22Rv1 (cell line): ENCODE measurements around the gene TPSG1.
"Not testable (repeated sequence)": the region's sequence is repeated elsewhere in the genome, so short reads cannot be mapped to it uniquely, and the experiment has no call there.

Source experiments
- H3K27ac ChIP-seq: fragments of 450-650 bp; 2 replicates; pipeline ENCODE4 v1.5.1; 2017
- CTCF ChIP-seq: fragments of 450-650 bp; IDR thresholded peaks from 2 replicates; pipeline ENCODE4 v1.5.1; 2017; ENCODE audit warnings: mild to moderate bottlenecking
- ZFX ChIP-seq: fragments of 450-650 bp; IDR thresholded peaks from 2 replicates; pipeline ENCODE4 v1.6.1; 2017; ENCODE audit warnings: antibody characterized with exemption, borderline replicate concordance

TPSG1 gene

GRCh38 chr16:1194665-1195392 is 30.2 kb downstream of the TPSG1 start:
- no peak overlapping the region for H3K27ac ChIP-seq
- TF ChIP-seq CTCF, result peak; percentile 86
- TF ChIP-seq ZFX, result no peak

DNA sequence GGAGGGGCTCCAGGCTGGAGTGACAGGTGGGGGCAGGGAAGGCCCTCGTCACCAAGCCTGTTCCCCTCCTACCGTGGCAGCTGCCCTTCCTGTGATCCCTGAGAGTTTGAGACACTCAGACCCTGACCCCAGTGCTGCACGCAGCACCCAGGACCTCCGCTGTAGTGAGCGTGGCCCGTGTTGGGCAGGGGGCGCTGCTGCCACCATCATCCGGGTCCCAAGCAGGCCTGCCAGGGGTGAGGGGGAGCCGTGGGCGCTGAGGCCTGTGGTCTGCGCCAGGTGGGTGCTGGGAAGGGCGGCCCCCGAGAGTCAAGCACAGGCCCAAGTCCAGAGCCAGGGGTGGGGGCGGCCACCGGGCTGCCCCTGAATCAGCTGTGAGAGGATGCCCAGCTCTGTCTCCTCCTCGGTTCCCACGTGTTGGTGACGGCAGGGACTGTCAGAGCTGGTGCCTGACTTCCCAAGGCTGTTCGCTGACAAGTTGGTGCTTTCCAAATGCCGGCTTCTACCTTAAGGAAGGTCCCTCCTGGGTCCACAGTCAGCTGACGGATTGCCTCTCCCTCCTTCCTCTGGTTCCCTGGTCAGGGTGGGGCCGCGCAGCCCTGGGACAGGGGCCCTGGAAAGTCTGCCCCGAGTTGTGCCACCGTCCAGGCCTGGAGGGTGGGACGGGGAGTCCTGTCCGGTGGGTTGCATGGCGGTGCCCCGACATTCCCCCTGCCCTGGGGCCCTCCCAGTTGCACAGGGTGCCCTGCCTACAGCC is 31.1 kb downstream of the TPSG1 start:
- TF ChIP-seq CTCF (no peak), ZFX (no peak)
- no peak overlapping the region for H3K27ac ChIP-seq

DNA sequence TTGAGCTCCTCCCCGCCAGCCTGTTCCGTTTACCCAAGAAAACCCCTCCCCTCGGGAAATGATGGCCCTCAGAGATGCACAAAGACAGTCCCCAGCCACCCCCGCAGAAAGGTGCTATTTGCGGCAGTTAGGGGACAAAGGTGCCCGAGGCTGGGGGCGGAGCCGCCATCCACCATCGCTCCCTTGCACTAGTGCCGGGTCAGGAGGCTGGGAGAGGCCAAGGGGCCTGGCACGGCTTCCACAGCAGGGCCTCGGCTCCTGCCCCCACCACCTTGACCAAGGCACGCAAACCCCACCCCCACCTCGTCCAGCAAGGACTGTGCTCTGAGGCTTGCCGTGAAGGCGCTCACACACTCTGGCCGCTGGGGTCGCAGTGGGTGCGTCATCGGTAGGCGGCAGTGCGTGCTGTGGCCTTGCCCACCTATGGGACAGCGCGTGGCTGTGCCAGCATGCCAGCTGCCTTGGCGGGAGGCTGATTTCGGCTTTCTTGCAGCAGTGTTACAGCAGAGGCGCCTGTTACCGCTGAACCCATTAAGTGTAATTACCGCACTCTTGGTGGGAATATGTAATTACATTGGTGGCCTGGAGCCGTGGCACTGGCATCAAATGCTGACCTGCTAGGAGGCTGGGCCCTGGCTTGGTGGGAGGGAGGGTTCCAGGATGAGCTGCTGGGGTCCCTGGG is 31.8 kb downstream of the TPSG1 start:
- no peak overlapping the region for H3K27ac ChIP-seq
- TF ChIP-seq ZFX, result no peak
- peak; percentile 23 for TF ChIP-seq CTCF

DNA sequence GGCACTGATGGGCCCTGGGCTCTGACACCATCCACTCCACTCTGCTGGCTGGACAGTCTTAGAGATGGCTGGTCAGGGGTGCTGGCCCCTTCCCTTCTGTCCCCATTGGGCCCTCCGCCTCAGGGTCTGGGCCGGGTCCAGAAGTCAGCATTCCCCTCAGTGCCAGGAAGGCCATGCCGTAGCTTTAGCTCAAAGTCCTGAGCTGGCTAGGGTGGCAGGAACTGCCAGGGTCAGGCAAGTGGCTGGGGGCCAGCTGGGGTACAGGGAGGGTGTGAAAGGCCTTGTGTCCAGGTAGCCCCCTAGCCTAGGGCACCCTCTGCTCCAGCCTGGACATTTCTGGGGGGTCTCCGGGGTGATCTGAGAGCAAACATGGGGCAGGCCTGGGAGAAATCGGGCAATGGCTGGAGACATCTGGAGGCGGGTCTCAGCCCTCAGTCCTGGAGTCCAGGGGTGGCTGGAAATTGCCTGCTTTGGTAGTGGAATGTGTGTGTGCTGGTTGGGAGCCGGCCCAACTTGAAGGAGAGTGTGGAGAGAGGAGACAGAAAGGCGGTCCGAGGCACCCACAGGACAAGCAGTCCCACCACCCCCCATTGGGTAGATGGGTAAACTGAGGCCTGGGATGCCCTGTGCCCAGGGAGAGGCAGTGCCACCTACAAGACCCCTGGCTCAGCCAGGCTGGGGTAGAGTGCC is 32.5 kb downstream of the TPSG1 start:
- no peak overlapping the region for H3K27ac ChIP-seq
- TF ChIP-seq CTCF (no peak), ZFX (no peak)

GRCh38 chr16:1190789-1191188 is 34.3 kb downstream of the TPSG1 start:
- H3K27ac ChIP-seq, result not testable (repeated sequence)

- no peak for TF ChIP-seq ZFX
- TF ChIP-seq CTCF, result no peak
- no peak overlapping the region for H3K27ac ChIP-seq
Observed at GRCh38 chr16:1189455-1189854, 35.6 kb downstream of the TPSG1 start.

GRCh38 chr16:1188432-1189189 is 36.5 kb downstream of the TPSG1 start:
- no peak overlapping the region for H3K27ac ChIP-seq
- no peak for TF ChIP-seq ZFX
- TF ChIP-seq CTCF, result no peak

- H3K27ac ChIP-seq, result not testable (repeated sequence)
Observed at GRCh38 chr16:1185460-1186207, 39.4 kb downstream of the TPSG1 start.
